Neutrophil (primary cell): ENCODE measurements around the gene IKZF3.
A peak's percentile ranks its signal among the peaks of the same experiment; 100 is the strongest.
"Not testable (repeated sequence)": the region's sequence is repeated elsewhere in the genome, so short reads cannot be mapped to it uniquely, and the experiment has no call there.

Source experiments
- H3K27ac ChIP-seq: fragments of 200-600 bp; sonication (generic); 2 replicates; pipeline ENCODE4 v1.5.1; 2016; ENCODE audit warnings: mild to moderate bottlenecking, moderate library complexity
- H3K27me3 ChIP-seq: fragments of 200-600 bp; sonication (generic); 2 replicates; pipeline ENCODE4 v1.6.0; 2016; ENCODE audit warnings: mild to moderate bottlenecking
- H3K36me3 ChIP-seq: fragments of 200-600 bp; sonication (generic); 2 replicates; pipeline ENCODE4 v1.5.1; 2017
- H3K4me1 ChIP-seq, 2 experiments: fragments of 200-600 bp in 1 of 2; sonication (generic) in 1 of 2; 1 replicate in 1 of 2; 2 replicates in 1 of 2; pipeline versions ENCODE4 v1.5.1 to v1.6.1; 2013 to 2016; ENCODE audit warnings: low read depth in 1 of 2, low read length in 1 of 2, mild to moderate bottlenecking in 1 of 2, moderate library complexity in 1 of 2; ENCODE audit not compliant: control insufficient read depth in 1 of 2, insufficient read depth in 1 of 2
- H3K4me3 ChIP-seq, 2 experiments: fragments of 200-600 bp in 1 of 2; sonication (generic) in 1 of 2; 1 replicate in 1 of 2; 2 replicates in 1 of 2; pipeline ENCODE4 v1.5.1; 2013 to 2016; ENCODE audit warnings: low read depth in 1 of 2, low read length in 1 of 2, mild to moderate bottlenecking in 1 of 2, moderate library complexity in 1 of 2
- H3K9me3 ChIP-seq: fragments of 200-600 bp; sonication (generic); 2 replicates; pipeline ENCODE4 v1.5.1; 2016
- TF ChIP-seq, protein P1 (sequence below): fragments of 200-600 bp; sonication (generic); IDR thresholded peaks from 2 replicates; pipeline ENCODE4 v1.5.1; 2016; ENCODE audit warnings: antibody characterized with exemption

Gene IKZF3

DNA sequence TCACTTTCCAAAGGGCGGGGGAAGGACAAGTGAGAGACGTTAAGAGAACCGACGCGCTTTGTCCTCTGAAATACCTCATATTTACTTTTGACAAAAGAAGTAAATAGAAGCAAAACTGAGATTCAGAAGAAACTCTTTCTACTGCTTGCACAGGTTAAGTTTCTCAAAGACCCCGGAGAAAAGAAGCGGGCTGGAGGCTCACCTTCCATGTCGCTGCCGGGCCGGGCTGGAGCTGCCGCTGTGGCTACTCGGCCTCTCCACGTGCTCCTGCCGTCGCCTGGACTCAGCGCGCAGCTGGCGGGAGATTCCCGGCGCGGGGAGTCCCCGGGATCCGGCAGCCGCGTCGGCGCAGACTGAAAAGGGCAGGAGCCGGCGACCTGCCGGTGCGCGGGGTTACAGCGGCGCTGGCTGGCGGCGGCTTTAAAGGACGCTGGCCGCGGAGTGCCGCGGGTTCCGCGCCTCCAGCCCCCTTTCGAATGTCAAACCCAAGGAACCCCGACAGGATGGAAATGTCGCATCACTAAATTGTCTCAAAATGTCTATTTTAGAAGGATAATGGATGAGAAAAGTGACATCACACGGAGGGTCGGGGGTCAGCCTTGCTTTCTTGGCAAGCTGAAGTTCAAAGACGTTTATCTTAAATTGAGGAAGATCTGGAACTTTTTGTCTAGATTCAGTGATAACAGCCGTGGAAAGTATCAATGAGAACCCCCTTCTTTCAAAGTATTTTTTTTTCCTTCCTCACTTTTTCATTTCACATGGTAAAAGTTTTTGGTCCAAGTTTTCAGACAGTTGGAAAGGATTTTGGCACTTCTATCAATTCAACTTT lies at the start of gene IKZF3:
Gene IKZF3, minus strand, starts transcription at position 395 of the 829 bp plus-strand sequence. Its CDS starts 186 bp downstream, at position 209.
- Histone ChIP-seq H3K27me3 (peaks cover 100% of the 10 kb centered on the region), H3K27ac (no peak within 1 kb of the TSS), H3K36me3 (no peaks in the 10 kb centered on the region), H3K4me3 (peak within 1 kb of the TSS in 1 of 2 experiments; percentile 34), H3K4me1 (peaks cover 0 to 8% of the 10 kb centered on the region in 2 experiments), H3K9me3 (no peaks in the 10 kb centered on the region)
- TF ChIP-seq, protein P1, sequence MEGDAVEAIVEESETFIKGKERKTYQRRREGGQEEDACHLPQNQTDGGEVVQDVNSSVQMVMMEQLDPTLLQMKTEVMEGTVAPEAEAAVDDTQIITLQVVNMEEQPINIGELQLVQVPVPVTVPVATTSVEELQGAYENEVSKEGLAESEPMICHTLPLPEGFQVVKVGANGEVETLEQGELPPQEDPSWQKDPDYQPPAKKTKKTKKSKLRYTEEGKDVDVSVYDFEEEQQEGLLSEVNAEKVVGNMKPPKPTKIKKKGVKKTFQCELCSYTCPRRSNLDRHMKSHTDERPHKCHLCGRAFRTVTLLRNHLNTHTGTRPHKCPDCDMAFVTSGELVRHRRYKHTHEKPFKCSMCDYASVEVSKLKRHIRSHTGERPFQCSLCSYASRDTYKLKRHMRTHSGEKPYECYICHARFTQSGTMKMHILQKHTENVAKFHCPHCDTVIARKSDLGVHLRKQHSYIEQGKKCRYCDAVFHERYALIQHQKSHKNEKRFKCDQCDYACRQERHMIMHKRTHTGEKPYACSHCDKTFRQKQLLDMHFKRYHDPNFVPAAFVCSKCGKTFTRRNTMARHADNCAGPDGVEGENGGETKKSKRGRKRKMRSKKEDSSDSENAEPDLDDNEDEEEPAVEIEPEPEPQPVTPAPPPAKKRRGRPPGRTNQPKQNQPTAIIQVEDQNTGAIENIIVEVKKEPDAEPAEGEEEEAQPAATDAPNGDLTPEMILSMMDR: no peak

DNA sequence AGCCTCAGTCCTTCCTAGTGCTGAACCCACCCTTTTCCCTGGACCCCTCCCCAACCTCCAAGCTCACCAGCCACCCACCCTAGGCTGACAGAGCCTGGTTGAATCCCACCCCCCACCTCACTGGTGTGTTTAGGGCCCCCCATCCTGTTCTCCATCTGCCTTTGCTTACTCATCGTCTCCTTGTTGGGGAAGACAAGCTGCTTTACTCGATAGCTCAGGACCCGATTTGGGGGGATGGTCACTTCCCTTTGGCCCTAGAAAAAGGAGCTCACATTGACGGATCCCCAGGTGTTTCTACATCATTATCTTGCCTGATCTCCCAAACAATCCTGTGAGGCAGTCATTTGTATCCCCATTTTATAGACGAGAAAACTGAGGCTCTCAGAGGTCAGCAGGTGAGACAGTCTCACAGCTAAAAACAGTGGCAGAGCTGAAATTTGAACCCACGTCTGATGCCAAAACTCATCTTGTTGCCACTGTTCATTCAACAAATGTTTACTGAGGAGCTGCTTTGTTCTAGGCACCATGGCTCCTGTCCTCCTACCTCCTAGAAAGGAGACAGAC lies 44.8 kb upstream of the IKZF3 start:
- H3K4me3 ChIP-seq: no peak overlapping the region
- H3K36me3 ChIP-seq: peaks cover 3% of the 10 kb centered on the region
- H3K27me3 ChIP-seq: no peaks in the 10 kb centered on the region
- TF ChIP-seq, protein P1: no peak
- H3K9me3 ChIP-seq: no peaks in the 10 kb centered on the region
- no peak overlapping the region for H3K27ac ChIP-seq
- no peaks in the 10 kb centered on the region for H3K4me1 ChIP-seq

DNA sequence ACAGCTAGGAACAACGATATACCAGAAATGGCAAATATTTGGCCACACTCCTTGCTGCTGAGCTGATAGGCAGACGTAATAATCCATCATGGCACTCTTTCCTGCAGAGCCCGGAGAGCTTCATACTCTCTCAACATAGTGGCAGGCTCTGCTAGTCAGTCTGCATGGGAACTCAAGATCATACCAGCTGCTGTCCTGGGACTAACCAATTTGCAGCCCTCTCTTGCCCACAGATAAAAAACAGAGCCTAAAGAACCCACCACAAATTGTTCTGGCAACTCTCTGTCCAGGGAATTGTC lies 40.8 kb upstream of the IKZF3 start:
- Histone ChIP-seq H3K9me3 (no peaks in the 10 kb centered on the region), H3K27me3 (no peaks in the 10 kb centered on the region)
- TF ChIP-seq, protein P1: no peak

DNA sequence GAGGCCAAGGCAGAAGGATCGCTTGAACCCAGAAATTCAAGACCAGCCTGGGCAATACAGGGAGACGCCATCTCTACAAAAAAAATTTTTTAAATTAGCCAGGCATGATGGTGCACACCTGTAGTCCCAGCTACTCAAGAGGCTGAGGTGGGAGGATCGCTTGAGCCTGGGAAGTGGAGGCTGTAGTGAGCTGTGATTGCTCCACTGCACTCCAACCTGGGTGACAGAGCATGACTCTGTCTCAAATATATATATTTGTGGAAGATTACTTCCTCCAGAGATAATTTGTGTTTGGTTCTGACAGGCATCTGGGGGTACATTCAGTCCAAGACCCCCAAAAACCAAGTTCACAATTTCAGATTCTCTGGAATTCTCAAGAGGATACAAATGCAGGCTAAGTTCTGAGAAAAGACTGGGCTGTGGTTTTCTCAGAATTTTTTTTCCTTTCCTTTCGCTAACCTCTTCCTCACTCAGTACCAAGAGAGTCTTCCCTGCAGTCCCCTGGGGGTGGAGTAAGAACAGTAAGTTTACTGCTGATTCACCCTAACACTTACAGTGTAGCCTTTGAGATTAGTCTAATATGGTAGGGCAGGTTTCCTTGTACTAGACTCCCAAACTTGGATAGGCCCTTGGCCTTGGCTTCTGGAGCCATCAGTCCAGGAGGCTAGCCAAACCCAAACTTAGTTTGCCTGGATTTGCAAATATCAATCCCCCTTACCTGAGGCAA lies 39.2 kb upstream of the IKZF3 start:
- Histone ChIP-seq H3K36me3 (peaks cover 3% of the 10 kb centered on the region), H3K4me3 (no peak overlapping the region), H3K4me1 (no peaks in the 10 kb centered on the region), H3K27ac (no peak overlapping the region), H3K9me3 (no peaks in the 10 kb centered on the region), H3K27me3 (no peaks in the 10 kb centered on the region)
- TF ChIP-seq, protein P1: no peak

More for the DNA sequence above, 40.8 kb upstream of the IKZF3 start:
- Histone ChIP-seq H3K36me3 (peaks cover 7% of the 10 kb centered on the region), H3K27ac (no peak overlapping the region), H3K4me1 (no peaks in the 10 kb centered on the region), H3K4me3 (no peak overlapping the region)

DNA sequence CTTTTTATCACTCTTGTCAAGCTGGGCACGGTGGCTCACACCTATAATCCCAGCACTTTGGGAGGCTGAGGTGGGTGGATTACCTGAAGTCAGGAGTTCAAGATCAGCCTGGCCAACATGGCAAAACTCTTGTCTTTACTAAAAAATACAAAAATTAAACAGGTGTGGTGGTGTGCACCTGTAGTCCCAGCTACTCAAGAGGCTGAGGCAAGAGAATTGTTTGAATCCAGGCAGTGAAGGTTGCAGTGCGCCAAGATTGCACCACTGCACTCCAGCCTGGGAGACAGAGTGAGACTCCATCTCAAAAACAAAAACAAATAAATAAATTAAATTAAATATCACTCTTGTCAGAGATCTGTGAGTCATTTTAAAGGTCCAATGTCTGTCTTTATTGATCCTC lies 37.9 kb upstream of the IKZF3 start:
- not testable (repeated sequence) for H3K4me1 ChIP-seq, H3K27me3 ChIP-seq, H3K4me3 ChIP-seq, H3K27ac ChIP-seq, H3K9me3 ChIP-seq, H3K36me3 ChIP-seq

DNA sequence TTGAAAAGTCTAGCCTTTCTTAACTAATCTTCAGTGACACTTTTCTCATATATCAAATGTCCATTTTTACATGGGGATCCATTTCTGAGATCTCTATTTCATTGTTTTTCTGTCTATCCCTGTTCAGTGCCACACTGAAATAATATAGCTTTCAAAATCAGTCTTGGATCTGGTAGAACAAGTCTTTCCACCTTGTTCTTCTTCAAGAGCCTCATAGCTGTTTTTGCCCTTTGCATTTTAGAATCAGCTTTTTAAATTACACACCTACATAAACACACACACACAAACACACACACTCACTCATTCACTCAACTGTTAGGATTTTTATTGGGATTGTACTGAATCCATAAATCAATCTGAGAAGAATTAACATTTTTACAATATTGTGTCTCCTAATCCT lies 35.1 kb upstream of the IKZF3 start:
- H3K4me1 ChIP-seq: peaks cover 11 to 14% of the 10 kb centered on the region in 2 experiments
- H3K27me3 ChIP-seq: no peaks in the 10 kb centered on the region
- peaks cover 3% of the 10 kb centered on the region for H3K36me3 ChIP-seq
- no peak overlapping the region for H3K27ac ChIP-seq
- no peaks in the 10 kb centered on the region for H3K9me3 ChIP-seq
- no peak overlapping the region for H3K4me3 ChIP-seq
- TF ChIP-seq, protein P1: no peak
